NT2/D1 (cell line): ENCODE measurements around the gene FAF1.

Experiments used
- SUZ12 ChIP-seq: IDR thresholded peaks from 2 replicates; pipeline ENCODE4 v1.6.1; 2011; ENCODE audit not compliant: insufficient read length, insufficient read depth; ENCODE audit errors: extremely low read depth
- YY1 ChIP-seq: IDR thresholded peaks from 2 replicates; pipeline ENCODE4 v1.6.1; 2011; ENCODE audit not compliant: insufficient read length, insufficient read depth
- ZNF274 ChIP-seq: IDR thresholded peaks from 2 replicates; pipeline ENCODE4 v1.6.1; 2011; ENCODE audit warnings: mild to moderate bottlenecking, low read depth, low read length

DNA sequence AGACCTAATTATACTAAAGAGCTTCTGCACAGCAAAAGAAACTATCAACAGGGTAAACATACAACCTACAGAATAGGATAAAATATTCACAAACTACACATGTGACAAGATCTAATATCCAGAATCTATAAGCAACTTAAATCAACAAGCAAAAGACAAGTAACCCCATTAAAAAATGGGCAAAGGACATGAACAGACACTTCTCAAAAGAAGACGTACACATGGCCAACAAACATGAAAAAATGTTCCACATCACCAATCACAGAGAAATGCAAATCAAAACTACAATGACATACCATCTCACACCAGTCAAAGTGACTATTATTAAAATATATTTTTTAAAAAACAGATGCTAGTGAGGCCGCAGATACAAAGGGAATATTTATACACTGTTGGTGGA, 99.8 kb downstream of the FAF1 start:
- TF ChIP-seq SUZ12 (no peak), YY1 (no peak), ZNF274 (no peak)
